Measurements from ENCODE around the gene NPTXR. TPM values are rescaled to one million over a fixed set of nuclear protein-coding genes. Genes with fewer than 3 reads are reported as not detected.

Gene NPTXR
- total RNA-seq, 1 donor from 2014 or later: 0.58 TPM

DNA sequence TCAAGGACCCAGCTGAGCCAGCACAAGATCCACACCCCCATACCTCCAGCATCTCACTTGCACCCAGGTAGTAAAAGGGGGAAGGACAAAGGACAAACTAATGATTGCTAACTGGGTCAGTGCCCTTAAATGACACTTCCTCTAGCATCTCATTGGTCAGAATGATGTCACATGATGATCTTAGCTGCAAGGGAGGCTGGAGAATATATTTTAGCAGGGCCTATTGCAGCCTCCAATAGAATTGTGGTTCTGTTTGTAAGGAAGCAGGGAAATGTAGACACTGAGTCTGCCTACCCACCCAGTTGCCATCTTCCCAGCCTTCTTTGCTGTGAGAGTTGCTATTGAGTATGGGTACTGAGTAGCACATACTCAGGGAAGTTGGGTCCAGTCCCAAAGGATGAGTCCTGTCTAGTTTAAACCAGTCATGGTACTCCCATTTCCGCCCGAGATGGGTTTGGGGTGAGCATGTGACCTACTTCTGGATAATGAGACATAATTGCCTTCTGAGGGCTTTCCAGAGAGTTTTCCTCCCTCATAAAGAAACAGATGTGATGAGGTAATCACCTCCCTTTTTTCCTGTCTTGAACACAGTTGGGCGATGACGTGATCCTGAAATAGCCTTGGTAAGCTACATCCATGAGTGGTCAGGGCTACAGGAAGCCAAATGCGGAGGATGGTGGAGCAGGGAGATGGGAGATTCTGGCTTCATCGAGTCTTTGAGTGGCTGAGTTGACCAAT, 44.4 kb downstream of the NPTXR start:
- TF ChIP-seq, protein P1, sequence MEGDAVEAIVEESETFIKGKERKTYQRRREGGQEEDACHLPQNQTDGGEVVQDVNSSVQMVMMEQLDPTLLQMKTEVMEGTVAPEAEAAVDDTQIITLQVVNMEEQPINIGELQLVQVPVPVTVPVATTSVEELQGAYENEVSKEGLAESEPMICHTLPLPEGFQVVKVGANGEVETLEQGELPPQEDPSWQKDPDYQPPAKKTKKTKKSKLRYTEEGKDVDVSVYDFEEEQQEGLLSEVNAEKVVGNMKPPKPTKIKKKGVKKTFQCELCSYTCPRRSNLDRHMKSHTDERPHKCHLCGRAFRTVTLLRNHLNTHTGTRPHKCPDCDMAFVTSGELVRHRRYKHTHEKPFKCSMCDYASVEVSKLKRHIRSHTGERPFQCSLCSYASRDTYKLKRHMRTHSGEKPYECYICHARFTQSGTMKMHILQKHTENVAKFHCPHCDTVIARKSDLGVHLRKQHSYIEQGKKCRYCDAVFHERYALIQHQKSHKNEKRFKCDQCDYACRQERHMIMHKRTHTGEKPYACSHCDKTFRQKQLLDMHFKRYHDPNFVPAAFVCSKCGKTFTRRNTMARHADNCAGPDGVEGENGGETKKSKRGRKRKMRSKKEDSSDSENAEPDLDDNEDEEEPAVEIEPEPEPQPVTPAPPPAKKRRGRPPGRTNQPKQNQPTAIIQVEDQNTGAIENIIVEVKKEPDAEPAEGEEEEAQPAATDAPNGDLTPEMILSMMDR (conservative IDR thresholded peaks at IDR 0.05; ENCODE audit: low read depth, low read length): no peak

DNA sequence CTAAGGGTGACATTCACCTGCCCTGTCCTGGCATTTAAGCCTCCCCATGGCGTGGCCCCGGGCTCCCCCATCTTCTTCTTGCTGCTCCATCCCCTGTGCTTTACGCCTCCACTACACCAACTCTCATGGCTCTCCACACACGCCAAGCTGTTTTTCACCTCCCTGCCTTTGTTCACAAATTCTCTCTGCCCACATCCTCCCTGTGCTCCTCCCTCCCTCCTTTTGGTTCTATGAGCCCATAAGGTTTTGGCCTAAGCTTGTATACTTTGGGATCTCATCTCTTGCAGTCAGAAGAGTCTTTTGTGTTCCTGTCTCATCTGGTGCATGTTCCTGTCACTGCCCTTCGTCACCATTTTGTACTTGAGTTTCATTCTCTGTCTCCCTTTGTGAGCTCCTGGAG, 45.3 kb downstream of the NPTXR start:
- TF ChIP-seq, protein P1 (conservative IDR thresholded peaks at IDR 0.05; ENCODE audit: low read depth, low read length): no peak
- DNase-seq (ENCODE audit: low read depth): no peak
- H3K4me3 ChIP-seq (ENCODE audit: low read depth, low read length): no peak overlapping the region

More for the DNA sequence above, 44.4 kb downstream of the NPTXR start:
- H3K4me3 ChIP-seq (ENCODE audit: low read depth, low read length): no peak overlapping the region
- no peak for DNase-seq (ENCODE audit: low read depth)

DNA sequence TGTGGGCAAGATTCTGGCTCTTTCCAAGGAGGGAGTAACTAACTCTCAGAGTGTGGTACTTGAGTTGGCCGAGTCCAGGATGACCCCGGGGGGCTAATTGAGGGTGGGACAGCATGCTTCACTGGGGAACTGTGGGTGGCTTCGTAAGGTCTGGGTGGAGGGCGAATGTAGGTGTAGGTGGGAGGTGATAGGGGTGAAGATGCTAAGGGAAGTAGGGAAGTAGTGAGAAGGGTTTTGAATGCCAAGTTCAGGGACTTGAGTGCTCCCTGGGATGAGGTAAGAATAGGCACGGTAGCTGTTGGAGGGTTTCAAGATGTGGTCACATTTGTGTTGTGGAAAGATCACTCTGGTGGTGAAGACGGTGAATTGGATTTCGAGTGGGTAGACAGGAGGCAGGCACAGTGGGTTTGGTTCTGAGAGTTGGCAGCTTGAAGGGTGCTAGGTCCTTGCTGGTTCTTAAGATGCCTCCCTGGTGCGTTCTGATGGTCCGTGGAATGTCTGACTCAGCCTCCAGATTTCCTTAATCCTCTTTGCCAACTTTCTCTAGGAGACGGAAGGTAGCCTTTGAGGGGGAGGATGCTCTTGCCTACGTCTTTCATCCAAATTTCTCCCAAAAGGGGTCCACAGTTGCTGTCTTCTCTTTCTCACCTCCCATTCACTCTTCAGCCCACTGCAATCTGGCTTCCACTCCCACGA, 47.4 kb downstream of the NPTXR start:
- TF ChIP-seq, protein P1 (conservative IDR thresholded peaks at IDR 0.05; ENCODE audit: low read depth, low read length): no peak
- no peak for DNase-seq (ENCODE audit: low read depth)
- no peak overlapping the region for H3K4me3 ChIP-seq (ENCODE audit: low read depth, low read length)

DNA sequence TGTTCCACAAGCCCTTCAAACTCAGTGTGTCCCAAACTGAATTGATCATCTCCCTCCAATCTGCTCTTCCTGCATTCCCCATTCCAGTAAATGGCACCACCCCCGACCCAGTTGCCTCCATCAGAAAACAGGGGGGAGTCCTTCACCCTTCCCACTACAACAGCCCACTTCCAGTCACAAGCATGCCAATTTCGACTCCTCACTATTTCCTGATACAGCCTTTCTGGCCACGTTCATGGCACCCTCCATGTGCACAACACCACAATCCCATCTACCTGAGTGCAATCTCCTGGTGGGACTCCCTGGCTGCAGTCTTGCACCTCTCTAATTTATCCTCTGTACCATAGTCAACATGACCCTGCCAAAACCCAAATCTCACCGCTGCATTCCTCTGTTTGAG, 48.3 kb downstream of the NPTXR start:
- no peak overlapping the region for H3K4me3 ChIP-seq (ENCODE audit: low read depth, low read length)
- TF ChIP-seq, protein P1 (conservative IDR thresholded peaks at IDR 0.05; ENCODE audit: low read depth, low read length): no peak
- no peak for DNase-seq (ENCODE audit: low read depth)

DNA sequence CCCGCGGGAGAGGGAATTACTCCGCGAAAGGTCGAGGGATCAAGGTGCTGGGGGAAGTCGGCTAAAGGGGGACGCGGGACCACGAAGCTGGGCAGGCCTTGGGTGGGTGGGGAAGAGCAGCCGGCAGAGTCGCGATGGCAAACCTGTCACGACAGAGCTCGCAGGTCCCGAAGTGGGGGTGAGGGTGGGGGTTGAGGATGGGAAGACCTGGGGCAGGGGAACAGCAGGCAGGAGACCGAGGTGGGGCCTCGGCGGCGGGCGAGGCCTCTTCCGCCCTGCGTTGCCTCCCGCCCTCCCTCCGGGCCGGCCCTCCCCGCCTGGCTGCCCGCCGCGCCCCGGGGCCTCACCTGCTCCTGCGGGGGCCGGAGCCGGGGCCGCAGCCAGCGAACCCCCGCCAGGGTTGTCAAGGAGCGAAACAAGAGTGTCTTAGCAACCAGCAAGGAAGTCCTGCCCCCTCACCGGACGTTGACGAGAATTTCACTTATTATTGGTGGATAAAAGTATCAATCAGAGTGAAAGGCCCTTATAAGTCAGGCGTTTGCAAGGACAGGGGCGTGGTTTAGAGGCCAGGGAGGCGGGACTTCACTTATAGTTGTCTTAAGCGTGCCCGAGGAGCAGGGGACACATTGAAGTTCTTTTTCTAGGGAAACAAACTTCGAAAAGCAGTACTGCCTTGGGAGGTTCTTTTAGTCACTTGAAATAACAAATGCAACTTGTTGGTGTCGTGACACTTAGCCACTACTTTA, 49.9 kb downstream of the NPTXR start, which contains the start of gene DNAL4:
DNAL4 (minus strand) TSS at position 423 of the 746 bp plus-strand sequence. CDS start 11,412 bp downstream, outside the sequence.
- TF ChIP-seq, protein P1 (conservative IDR thresholded peaks at IDR 0.05; ENCODE audit: low read depth, low read length): no peak
- DNase-seq (ENCODE audit: low read depth): peak; percentile 95
- H3K4me3 ChIP-seq (ENCODE audit: low read depth, low read length): peak within 1 kb of the TSS; percentile 78

DNA sequence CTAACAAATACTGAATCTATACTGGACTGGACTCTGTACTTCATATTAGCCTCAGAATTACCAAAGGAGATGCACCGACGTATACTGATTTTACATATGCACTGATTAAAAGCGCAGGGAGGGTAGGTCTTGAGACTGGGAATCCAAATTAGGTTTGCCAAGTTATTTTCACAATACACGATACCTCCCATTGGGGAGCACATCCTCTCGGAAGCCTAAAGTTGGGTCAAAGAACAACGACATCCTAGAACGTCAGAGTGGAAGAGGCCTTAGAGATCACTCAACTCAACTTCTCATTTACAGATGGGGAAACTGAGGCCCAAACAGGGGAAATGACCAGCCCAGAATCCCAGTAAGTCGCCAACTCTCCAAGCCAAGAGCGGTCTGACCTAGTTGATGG, 50.5 kb downstream of the NPTXR start:
- TF ChIP-seq, protein P1 (conservative IDR thresholded peaks at IDR 0.05; ENCODE audit: low read depth, low read length): no peak
- DNase-seq (ENCODE audit: low read depth): no peak
- peak overlapping the region; percentile 78 for H3K4me3 ChIP-seq (ENCODE audit: low read depth, low read length)

All from epithelial cell of proximal tubule (primary cell).